ENCODE data around the gene MED13. TPM values are rescaled to one million over a fixed set of nuclear protein-coding genes. Genes with fewer than 3 reads are reported as not detected.

The MED13 gene
- polyA plus RNA-seq, 3 donors = 2.1 to 32.0 (median 5.0) TPM

- TF ChIP-seq CTCF (IDR thresholded peaks at IDR 0.05) = no peak
- Histone ChIP-seq H3K9ac (ENCODE audit: insufficient read depth, low read length, poor library complexity, severe bottlenecking) (no peak overlapping the region), H4K20me1 (ENCODE audit: insufficient read depth, low read length) (peaks cover 43% of the 10 kb centered on the region), H3K27me3 (ENCODE audit: control insufficient read depth in 2 of 2, insufficient read depth in 2 of 2, low read length in 2 of 2) (no peaks in the 10 kb centered on the region), H3K9me3 (replicated peaks in 1 of 2; ENCODE audit: control insufficient read depth in 1 of 2, insufficient read depth in 1 of 2, low read length in 2 of 2) (no peaks in the 10 kb centered on the region), H3K4me3 (replicated peaks in 1 of 3; ENCODE audit: low read depth in 2 of 3, low read length in 3 of 3) (no peak overlapping the region), H2AFZ (ENCODE audit: insufficient read depth, low read depth, low read length, poor library complexity, severe bottlenecking) (no peak overlapping the region), H3K4me1 (ENCODE audit: control insufficient read depth in 1 of 2, insufficient read depth in 2 of 2, low read length in 2 of 2) (no peaks in the 10 kb centered on the region), H3K4me2 (replicated peaks; ENCODE audit: extremely low read depth, low read length, poor library complexity, severe bottlenecking) (no peak overlapping the region), H3K36me3 (replicated peaks in 1 of 2; ENCODE audit: control insufficient read depth in 1 of 2, insufficient read depth in 2 of 2, low read length in 2 of 2) (peaks cover 51 to 75% of the 10 kb centered on the region in 2 donors), H3K27ac (ENCODE audit: low read depth in 1 of 2, low read length in 2 of 2) (no peak overlapping the region), H3K79me2 (ENCODE audit: insufficient read depth, low read length) (peaks cover 20% of the 10 kb centered on the region)
- Mint-ChIP-seq H3K4me1 (no peaks in the 10 kb centered on the region), H3K27ac (no peak overlapping the region), H3K36me3 (peaks cover 35 to 62% of the 10 kb centered on the region in 2 donors), H3K4me3 (no peak overlapping the region), H3K27me3 (ENCODE audit: low read depth in 3 of 3) (no peaks in the 10 kb centered on the region), H3K9me3 (no peaks in the 10 kb centered on the region)
- intact Hi-C loops (cut with micrococcal nuclease) = no loop called here
- DNase-seq = no peak
These were observed 47.2 kb downstream of the MED13 start for GRCh38 chr17:62017912-62018311.

DNA sequence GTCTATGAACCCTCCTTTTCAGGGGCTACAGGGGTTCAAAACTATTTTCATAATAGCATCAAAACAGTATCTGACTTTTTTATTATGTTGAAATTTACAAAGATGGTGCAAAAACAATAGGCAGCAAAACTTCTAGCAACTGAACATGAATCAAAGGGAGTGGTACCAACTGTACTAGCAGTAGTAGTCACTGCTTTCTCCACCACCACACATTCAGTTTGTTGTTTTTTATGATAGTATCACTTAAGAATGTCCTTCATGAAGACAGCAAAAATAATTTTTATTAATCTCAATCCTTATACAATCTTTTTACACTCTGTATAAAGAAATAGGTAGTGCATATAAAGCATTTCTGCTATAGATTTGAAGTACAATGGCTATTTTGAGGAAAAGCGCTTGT lies 47.6 kb downstream of the MED13 start:
- H3K27ac ChIP-seq (ENCODE audit: low read depth in 1 of 2, low read length in 2 of 2) = no peak overlapping the region
- no peak overlapping the region for H3K4me2 ChIP-seq (replicated peaks; ENCODE audit: extremely low read depth, low read length, poor library complexity, severe bottlenecking)
- no peaks in the 10 kb centered on the region for H3K4me1 Mint-ChIP-seq
- H3K9me3 Mint-ChIP-seq = no peaks in the 10 kb centered on the region
- no peak overlapping the region for H3K4me3 ChIP-seq (replicated peaks in 1 of 3; ENCODE audit: low read depth in 2 of 3, low read length in 3 of 3)
- no peaks in the 10 kb centered on the region for H3K4me1 ChIP-seq (ENCODE audit: control insufficient read depth in 1 of 2, insufficient read depth in 2 of 2, low read length in 2 of 2)
- H3K4me3 Mint-ChIP-seq = no peak overlapping the region
- no peaks in the 10 kb centered on the region for H3K27me3 ChIP-seq (ENCODE audit: control insufficient read depth in 2 of 2, insufficient read depth in 2 of 2, low read length in 2 of 2)
- DNase-seq = no peak
- no peak for TF ChIP-seq CTCF (IDR thresholded peaks at IDR 0.05)
- no peak overlapping the region for H3K9ac ChIP-seq (ENCODE audit: insufficient read depth, low read length, poor library complexity, severe bottlenecking)
- no peak overlapping the region for H2AFZ ChIP-seq (ENCODE audit: insufficient read depth, low read depth, low read length, poor library complexity, severe bottlenecking)
- intact Hi-C loops (cut with micrococcal nuclease) = no loop called here
- H3K9me3 ChIP-seq (replicated peaks in 1 of 2; ENCODE audit: control insufficient read depth in 1 of 2, insufficient read depth in 1 of 2, low read length in 2 of 2) = no peaks in the 10 kb centered on the region
- peaks cover 35 to 62% of the 10 kb centered on the region in 2 donors for H3K36me3 Mint-ChIP-seq
- peaks cover 21% of the 10 kb centered on the region for H3K79me2 ChIP-seq (ENCODE audit: insufficient read depth, low read length)
- peaks cover 39% of the 10 kb centered on the region for H4K20me1 ChIP-seq (ENCODE audit: insufficient read depth, low read length)
- no CpG with 5 or more reads among the region's 1 CpG for WGBS (ENCODE audit: insufficient coverage)
- H3K27me3 Mint-ChIP-seq (ENCODE audit: low read depth in 3 of 3) = no peaks in the 10 kb centered on the region
- H3K27ac Mint-ChIP-seq = no peak overlapping the region
- peaks cover 49 to 75% of the 10 kb centered on the region in 2 donors for H3K36me3 ChIP-seq (replicated peaks in 1 of 2; ENCODE audit: control insufficient read depth in 1 of 2, insufficient read depth in 2 of 2, low read length in 2 of 2)

Measured in CD14-positive monocyte (primary cell).